Dermis microvascular lymphatic vessel endothelial cell (primary cell): ENCODE results near the gene ANXA2. TPM values are rescaled to one million over a fixed set of nuclear protein-coding genes. Genes with fewer than 3 reads are reported as not detected.

ENCODE experiments used
- DNase-seq, 2 donors: peaks; one replicate each; pipeline versions ENCODE4 v3.0.0 to v3.0.0-alpha.2; 2010; ENCODE audit warnings: low read depth in 2 of 2
- total RNA-seq: library from RNA; depleted of rRNA; stranded (reverse); fragments of >200 nt; gene quantifications from 2 replicates; pipeline ENCODE4 v1.2.1, GENCODE V29; 2014

Gene ANXA2
- total RNA-seq, 1 donor from 2014 or later, result 5,034 TPM

- no peak for DNase-seq
Observed at GRCh38 chr15:60389261-60390077, 8.3 kb downstream of the ANXA2 start.

- DNase-seq, result no peak
Observed at GRCh38 chr15:60387321-60387720, 10.5 kb downstream of the ANXA2 start.

- no peak for DNase-seq
Observed at GRCh38 chr15:60386615-60387014, 11.2 kb downstream of the ANXA2 start.

GRCh38 chr15:60385620-60386552, 11.9 kb downstream of the ANXA2 start:
- DNase-seq, result no peak

- DNase-seq, result no peak
Observed at GRCh38 chr15:60384526-60385126, 13.2 kb downstream of the ANXA2 start.

GRCh38 chr15:60384053-60384452, 13.7 kb downstream of the ANXA2 start:
- DNase-seq, result peak; percentile 87 to 89

- no peak for DNase-seq
Observed at GRCh38 chr15:60382773-60383674, 14.8 kb downstream of the ANXA2 start.

GRCh38 chr15:60381148-60381788, 16.5 kb downstream of the ANXA2 start:
- DNase-seq, result peak in 1 of 2 donors; percentile 45

- DNase-seq, result no peak
Observed at GRCh38 chr15:60379525-60380274, 18.1 kb downstream of the ANXA2 start.

GRCh38 chr15:60379185-60379524, 18.6 kb downstream of the ANXA2 start:
- DNase-seq, result no peak

GRCh38 chr15:60376677-60377095, 21.1 kb downstream of the ANXA2 start:
- DNase-seq, result peak in 1 of 2 donors; percentile 56

GRCh38 chr15:60375306-60375705, 22.5 kb downstream of the ANXA2 start:
- no peak for DNase-seq

GRCh38 chr15:60374628-60375081, 23.1 kb downstream of the ANXA2 start:
- peak; percentile 41 to 98 for DNase-seq

- no peak for DNase-seq
Observed at GRCh38 chr15:60374209-60374608, 23.6 kb downstream of the ANXA2 start.

GRCh38 chr15:60373745-60374144, 24.0 kb downstream of the ANXA2 start:
- no peak for DNase-seq

GRCh38 chr15:60373327-60373726, 24.5 kb downstream of the ANXA2 start:
- DNase-seq, result no peak

- DNase-seq, result no peak
Observed at GRCh38 chr15:60372756-60373155, 25.0 kb downstream of the ANXA2 start.

GRCh38 chr15:60372227-60372626, 25.6 kb downstream of the ANXA2 start:
- DNase-seq, result no peak

GRCh38 chr15:60371175-60372051, 26.4 kb downstream of the ANXA2 start:
- DNase-seq, result peak; percentile 99 to 100
